Smooth muscle cell (in vitro differentiated cells): ENCODE results near the gene LSM5. TPM values are rescaled to one million over a fixed set of nuclear protein-coding genes. Genes with fewer than 3 reads are reported as not detected.

Experiments
- DNase-seq: peaks from one replicate; lab custom pipeline; 2025; ENCODE audit not compliant: unreplicated experiment; lab: John Stamatoyannopoulos, UW
- H2AFZ ChIP-seq: fragments of 200-600 bp; sonication (generic); 2 replicates; pipeline ENCODE4 v1.6.0; 2016; ENCODE audit warnings: antibody characterized with exemption, low read depth, mild to moderate bottlenecking
- H3F3A ChIP-seq: fragments of 200-600 bp; sonication (generic); 2 replicates; pipeline ENCODE4 v1.6.0; 2017; ENCODE audit warnings: antibody characterized with exemption, low read depth
- H3K27ac ChIP-seq: fragments of 200-600 bp; sonication (generic); 2 replicates; pipeline ENCODE4 v1.5.1; 2016; ENCODE audit warnings: low read depth, mild to moderate bottlenecking
- H3K27me3 ChIP-seq: fragments of 200-600 bp; sonication (generic); 2 replicates; pipeline ENCODE4 v1.6.1; 2016; ENCODE audit warnings: low read depth, mild to moderate bottlenecking
- H3K36me3 ChIP-seq: fragments of 200-600 bp; sonication (generic); 2 replicates; pipeline ENCODE4 v1.5.1; 2016; ENCODE audit warnings: low read depth
- H3K4me1 ChIP-seq: fragments of 200-600 bp; sonication (generic); 2 replicates; pipeline ENCODE4 v1.5.1; 2016; ENCODE audit warnings: low read depth
- H3K4me2 ChIP-seq: fragments of 200-600 bp; sonication (generic); 2 replicates; pipeline ENCODE4 v1.6.0; 2016; ENCODE audit warnings: mild to moderate bottlenecking
- H3K4me3 ChIP-seq: fragments of 200-600 bp; sonication (generic); 2 replicates; pipeline ENCODE4 v1.5.1; 2016; ENCODE audit warnings: mild to moderate bottlenecking
- H3K79me2 ChIP-seq: fragments of 200-600 bp; sonication (generic); 2 replicates; pipeline ENCODE4 v1.6.0; 2016; ENCODE audit warnings: low read depth, mild to moderate bottlenecking
- H3K9ac ChIP-seq: fragments of 200-600 bp; sonication (generic); 2 replicates; pipeline ENCODE4 v1.6.0; 2016; ENCODE audit warnings: low read depth
- H3K9me3 ChIP-seq: fragments of 200-600 bp; sonication (generic); replicated peaks from 2 replicates; pipeline ENCODE4 v1.5.1; 2016; ENCODE audit warnings: low read depth
- H4K20me1 ChIP-seq: fragments of 200-600 bp; sonication (generic); 2 replicates; pipeline ENCODE4 v1.6.0; 2016; ENCODE audit warnings: low read depth
- WGBS: methylation state at CpG from one replicate; pipeline ENCODE4 v1.1.7; 2016; ENCODE audit warnings: low lambda C conversion rate; 5-methylcytosine and 5-hydroxymethylcytosine counted together
- polyA plus RNA-seq: library from polyadenylated mRNA; unstranded; fragments of >200 nt; fragmentation: Nextera tagmentation; extraction: Ambion mirVana; gene quantifications from 2 replicates; pipeline ENCODE4 v1.2.1, GENCODE V29; 2016
- total RNA-seq: library from RNA; depleted of rRNA; stranded (reverse); fragments of >200 nt; gene quantifications from 2 replicates; pipeline ENCODE4 v1.2.3, GENCODE V29; 2014
- TF ChIP-seq, protein P1 (sequence below): fragments of 200-600 bp; sonication (generic); IDR thresholded peaks from 2 replicates; pipeline ENCODE4 v1.5.1; 2017; ENCODE audit warnings: borderline replicate concordance, mild to moderate bottlenecking, antibody characterized with exemption; ENCODE audit not compliant: insufficient read depth, poor library complexity, severe bottlenecking

The LSM5 gene
- total and polyA plus RNA-seq, 2 experiments from 2014 or later, result 65.0 to 89.6 TPM

DNA sequence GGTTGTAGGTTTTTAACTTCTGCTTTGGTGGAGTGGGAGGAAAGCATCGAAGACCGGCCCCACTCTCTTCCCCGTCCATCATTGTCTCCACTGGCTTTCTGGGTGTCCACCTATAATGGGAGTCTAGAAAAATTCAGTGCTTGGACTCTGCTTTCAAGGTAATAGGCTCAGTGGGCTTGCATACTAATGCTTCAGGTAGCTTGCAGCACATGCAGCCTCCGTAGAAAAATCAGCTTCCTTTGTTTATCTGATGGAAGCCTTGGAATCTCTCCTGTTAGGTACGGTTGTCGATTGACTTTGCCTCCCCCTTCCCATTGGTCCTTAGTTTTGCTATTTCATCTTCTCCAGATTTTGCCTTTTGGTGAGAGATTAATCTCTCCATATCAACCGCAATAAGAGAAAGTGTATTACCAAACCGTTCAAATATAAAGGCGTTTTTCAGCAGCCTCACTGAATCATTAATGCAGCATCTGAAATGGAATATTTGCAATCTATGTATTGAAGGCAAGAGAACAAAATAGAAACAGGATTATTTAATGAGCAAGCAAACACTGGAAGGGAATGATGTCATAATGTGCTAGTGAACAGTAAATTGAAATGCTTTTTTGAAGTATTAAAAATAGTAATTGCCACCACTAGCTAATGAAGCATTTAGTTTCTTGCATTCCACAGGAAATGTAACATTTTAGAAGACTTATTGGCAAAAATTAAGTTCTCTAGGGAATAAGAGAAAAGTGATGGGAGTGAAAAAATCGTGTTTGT is 6.1 kb upstream of the LSM5 start:
- H3K9ac ChIP-seq, result peak overlapping the region; percentile 99
- H3K79me2 ChIP-seq, result peaks cover 60% of the 10 kb centered on the region
- H3K4me2 ChIP-seq, result peak overlapping the region; percentile 88
- peak overlapping the region; percentile 94 for H3K27ac ChIP-seq
- H4K20me1 ChIP-seq, result peaks cover 26% of the 10 kb centered on the region
- H3F3A ChIP-seq, result no peaks in the 10 kb centered on the region
- WGBS, result 9% methylated on average over 10 of the region's 10 CpGs
- H3K9me3 ChIP-seq, result no peaks in the 10 kb centered on the region
- TF ChIP-seq, protein P1, sequence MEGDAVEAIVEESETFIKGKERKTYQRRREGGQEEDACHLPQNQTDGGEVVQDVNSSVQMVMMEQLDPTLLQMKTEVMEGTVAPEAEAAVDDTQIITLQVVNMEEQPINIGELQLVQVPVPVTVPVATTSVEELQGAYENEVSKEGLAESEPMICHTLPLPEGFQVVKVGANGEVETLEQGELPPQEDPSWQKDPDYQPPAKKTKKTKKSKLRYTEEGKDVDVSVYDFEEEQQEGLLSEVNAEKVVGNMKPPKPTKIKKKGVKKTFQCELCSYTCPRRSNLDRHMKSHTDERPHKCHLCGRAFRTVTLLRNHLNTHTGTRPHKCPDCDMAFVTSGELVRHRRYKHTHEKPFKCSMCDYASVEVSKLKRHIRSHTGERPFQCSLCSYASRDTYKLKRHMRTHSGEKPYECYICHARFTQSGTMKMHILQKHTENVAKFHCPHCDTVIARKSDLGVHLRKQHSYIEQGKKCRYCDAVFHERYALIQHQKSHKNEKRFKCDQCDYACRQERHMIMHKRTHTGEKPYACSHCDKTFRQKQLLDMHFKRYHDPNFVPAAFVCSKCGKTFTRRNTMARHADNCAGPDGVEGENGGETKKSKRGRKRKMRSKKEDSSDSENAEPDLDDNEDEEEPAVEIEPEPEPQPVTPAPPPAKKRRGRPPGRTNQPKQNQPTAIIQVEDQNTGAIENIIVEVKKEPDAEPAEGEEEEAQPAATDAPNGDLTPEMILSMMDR, result no peak
- H3K27me3 ChIP-seq, result no peaks in the 10 kb centered on the region
- peak overlapping the region; percentile 72 for H3K4me3 ChIP-seq
- DNase-seq, result no peak
- peak overlapping the region; percentile 95 for H2AFZ ChIP-seq
- no peaks in the 10 kb centered on the region for H3K36me3 ChIP-seq
- H3K4me1 ChIP-seq, result peaks cover 12% of the 10 kb centered on the region

DNA sequence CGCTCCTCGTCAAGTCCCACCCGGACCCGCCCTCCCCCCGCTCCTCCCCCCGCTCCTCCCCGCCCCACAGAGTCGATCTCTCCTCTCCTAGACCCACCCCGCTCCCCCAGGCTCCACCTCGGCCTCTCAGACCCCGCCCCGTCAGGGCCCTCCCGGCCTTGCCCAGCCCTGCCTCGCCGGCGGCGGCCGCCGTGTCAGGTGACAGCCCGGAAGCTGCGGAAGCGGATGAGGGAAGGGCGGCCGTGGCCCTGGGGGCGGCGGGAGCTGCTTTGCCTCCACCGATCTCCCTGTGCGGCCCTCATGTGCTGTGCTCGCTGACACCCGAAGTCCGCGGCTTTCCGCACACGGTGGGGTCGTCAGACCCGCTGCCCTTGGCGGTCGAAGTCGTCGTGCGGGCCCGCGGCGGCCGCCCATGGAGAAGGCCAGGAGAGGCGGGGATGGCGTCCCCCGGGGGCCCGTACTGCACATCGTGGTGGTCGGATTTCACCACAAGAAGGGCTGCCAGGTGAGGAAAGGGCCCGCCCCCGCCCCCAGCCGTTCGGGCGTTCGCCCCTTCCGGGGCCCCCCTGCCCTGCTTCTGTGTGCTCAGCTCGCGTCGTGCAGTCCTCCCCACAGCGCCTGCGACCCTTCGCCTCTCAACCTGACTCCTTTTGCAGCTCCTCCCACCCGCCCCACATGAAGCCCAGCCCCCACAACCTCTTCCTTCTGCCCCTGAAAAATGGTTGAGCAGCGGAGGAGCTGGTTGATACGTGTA is 5.3 kb upstream of the LSM5 start, which contains the start of gene AVL9:
AVL9 (plus strand) TSS at position 192 of the 754 bp plus-strand sequence; CDS start at position 413, 221 bp downstream.
- no peaks in the 10 kb centered on the region for H3K27me3 ChIP-seq

DNA sequence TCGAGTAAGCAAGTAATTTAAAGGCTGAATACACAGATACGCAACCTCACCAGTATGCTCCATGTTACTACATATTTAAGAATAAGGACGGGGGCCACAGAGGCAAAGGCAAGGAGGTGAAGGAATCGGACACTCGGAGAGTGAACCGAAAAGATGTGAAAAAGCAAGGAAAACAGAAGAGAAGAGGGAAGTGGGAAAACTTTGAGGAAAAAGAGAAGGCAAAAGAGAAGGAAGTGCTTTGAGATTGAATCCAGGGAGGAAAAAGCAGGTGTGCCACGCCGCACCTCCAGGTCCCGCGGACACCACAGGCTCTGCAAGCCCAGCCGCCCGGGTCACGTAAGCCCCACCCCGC is 4.7 kb upstream of the LSM5 start:
- under 1% methylated on average over 10 of the region's 14 CpGs for WGBS
- peaks cover 7% of the 10 kb centered on the region for H3K4me1 ChIP-seq
- H3K9me3 ChIP-seq, result no peaks in the 10 kb centered on the region
- no peaks in the 10 kb centered on the region for H3K27me3 ChIP-seq
- H3K4me2 ChIP-seq, result peak overlapping the region; percentile 92
- no peak for DNase-seq
- peaks cover 13% of the 10 kb centered on the region for H4K20me1 ChIP-seq
- peak overlapping the region; percentile 86 for H2AFZ ChIP-seq
- no peaks in the 10 kb centered on the region for H3K36me3 ChIP-seq
- peaks cover 50% of the 10 kb centered on the region for H3K79me2 ChIP-seq
- peak overlapping the region; percentile 56 for H3K27ac ChIP-seq
- H3F3A ChIP-seq, result no peaks in the 10 kb centered on the region
- TF ChIP-seq, protein P1, result no peak
- peak overlapping the region; percentile 72 for H3K4me3 ChIP-seq
- peak overlapping the region; percentile 70 for H3K9ac ChIP-seq

More for the DNA sequence above, 5.3 kb upstream of the LSM5 start, which contains the start of gene AVL9:
- Histone ChIP-seq H3K36me3 (no peaks in the 10 kb centered on the region), H4K20me1 (peaks cover 19% of the 10 kb centered on the region), H3K79me2 (peaks cover 55% of the 10 kb centered on the region), H3F3A (no peaks in the 10 kb centered on the region), H3K9me3 (no peaks in the 10 kb centered on the region), H3K9ac (peak within 1 kb of the TSS; percentile 99), H3K4me3 (peak within 1 kb of the TSS; percentile 72), H2AFZ (peak within 1 kb of the TSS; percentile 95), H3K27ac (peak within 1 kb of the TSS; percentile 94), H3K4me1 (peaks cover 7% of the 10 kb centered on the region), H3K4me2 (peak within 1 kb of the TSS; percentile 92)
- TF ChIP-seq, protein P1, result no peak
- WGBS, result under 1% methylated on average over 29 of the region's 67 CpGs
- DNase-seq, result peak; percentile 89
